Measurements from ENCODE around the gene BLID.

DNA sequence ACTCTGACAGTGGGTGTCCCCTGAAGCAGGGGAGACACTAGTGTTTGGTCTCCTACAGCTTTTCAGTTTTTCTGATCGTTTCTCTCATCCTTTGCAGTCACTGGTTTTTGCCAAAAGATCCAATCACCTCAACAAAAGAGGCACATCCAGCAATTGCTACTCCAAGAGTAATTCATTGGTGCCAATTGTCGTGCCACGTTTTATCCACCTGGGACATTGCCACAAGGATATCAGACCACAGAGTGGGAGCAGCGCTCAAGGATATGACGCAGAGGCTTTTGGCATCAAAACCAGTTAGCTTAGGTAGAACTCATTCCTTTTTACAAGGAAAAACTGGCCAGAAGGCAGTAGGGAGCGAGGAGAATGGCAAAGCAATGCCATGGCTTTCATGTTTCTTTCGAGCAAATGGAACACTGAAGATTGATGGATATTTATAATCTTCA lies 40.9 kb upstream of the BLID start:
- TF ChIP-seq NFYB (IDR thresholded peaks at IDR 0.05; ENCODE audit: insufficient read depth, low read depth, low read length) (no peak), EP300 (IDR thresholded peaks at IDR 0.05; ENCODE audit: borderline replicate concordance in 1 of 2, control insufficient read depth in 1 of 2, low read depth in 2 of 2, low read length in 2 of 2) (no peak), CTCF (IDR thresholded peaks at IDR 0.05 in 2 of 3, conservative IDR thresholded peaks at IDR 0.05 in 1 of 3; ENCODE audit: control insufficient read depth in 2 of 3, extremely low read depth in 1 of 3, insufficient read depth in 1 of 3, low read depth in 3 of 3, low read length in 3 of 3) (no peak), EZH2 (IDR thresholded peaks at IDR 0.05; ENCODE audit: borderline replicate concordance, control insufficient read depth, low read depth, low read length) (no peak), JUND (IDR thresholded peaks at IDR 0.05; ENCODE audit: low read depth, low read length) (no peak), CBFB (IDR thresholded peaks at IDR 0.05; ENCODE audit: low read depth) (no peak), SUZ12 (IDR thresholded peaks at IDR 0.05; ENCODE audit: unreplicated experiment) (no peak), POLR2A (IDR thresholded peaks at IDR 0.05; ENCODE audit: low read depth, low read length) (no peak)
- TF ChIP-seq, protein P1, sequence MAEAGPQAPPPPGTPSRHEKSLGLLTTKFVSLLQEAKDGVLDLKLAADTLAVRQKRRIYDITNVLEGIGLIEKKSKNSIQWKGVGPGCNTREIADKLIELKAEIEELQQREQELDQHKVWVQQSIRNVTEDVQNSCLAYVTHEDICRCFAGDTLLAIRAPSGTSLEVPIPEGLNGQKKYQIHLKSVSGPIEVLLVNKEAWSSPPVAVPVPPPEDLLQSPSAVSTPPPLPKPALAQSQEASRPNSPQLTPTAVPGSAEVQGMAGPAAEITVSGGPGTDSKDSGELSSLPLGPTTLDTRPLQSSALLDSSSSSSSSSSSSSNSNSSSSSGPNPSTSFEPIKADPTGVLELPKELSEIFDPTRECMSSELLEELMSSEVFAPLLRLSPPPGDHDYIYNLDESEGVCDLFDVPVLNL (IDR thresholded peaks at IDR 0.05; ENCODE audit: low read depth, low read length) = no peak
- TF ChIP-seq, protein P2, sequence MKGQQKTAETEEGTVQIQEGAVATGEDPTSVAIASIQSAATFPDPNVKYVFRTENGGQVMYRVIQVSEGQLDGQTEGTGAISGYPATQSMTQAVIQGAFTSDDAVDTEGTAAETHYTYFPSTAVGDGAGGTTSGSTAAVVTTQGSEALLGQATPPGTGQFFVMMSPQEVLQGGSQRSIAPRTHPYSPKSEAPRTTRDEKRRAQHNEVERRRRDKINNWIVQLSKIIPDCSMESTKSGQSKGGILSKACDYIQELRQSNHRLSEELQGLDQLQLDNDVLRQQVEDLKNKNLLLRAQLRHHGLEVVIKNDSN (IDR thresholded peaks at IDR 0.05; ENCODE audit: borderline replicate concordance, extremely low read length, insufficient read depth, low read depth, low read length) = no peak
- TF ChIP-seq, protein P3, sequence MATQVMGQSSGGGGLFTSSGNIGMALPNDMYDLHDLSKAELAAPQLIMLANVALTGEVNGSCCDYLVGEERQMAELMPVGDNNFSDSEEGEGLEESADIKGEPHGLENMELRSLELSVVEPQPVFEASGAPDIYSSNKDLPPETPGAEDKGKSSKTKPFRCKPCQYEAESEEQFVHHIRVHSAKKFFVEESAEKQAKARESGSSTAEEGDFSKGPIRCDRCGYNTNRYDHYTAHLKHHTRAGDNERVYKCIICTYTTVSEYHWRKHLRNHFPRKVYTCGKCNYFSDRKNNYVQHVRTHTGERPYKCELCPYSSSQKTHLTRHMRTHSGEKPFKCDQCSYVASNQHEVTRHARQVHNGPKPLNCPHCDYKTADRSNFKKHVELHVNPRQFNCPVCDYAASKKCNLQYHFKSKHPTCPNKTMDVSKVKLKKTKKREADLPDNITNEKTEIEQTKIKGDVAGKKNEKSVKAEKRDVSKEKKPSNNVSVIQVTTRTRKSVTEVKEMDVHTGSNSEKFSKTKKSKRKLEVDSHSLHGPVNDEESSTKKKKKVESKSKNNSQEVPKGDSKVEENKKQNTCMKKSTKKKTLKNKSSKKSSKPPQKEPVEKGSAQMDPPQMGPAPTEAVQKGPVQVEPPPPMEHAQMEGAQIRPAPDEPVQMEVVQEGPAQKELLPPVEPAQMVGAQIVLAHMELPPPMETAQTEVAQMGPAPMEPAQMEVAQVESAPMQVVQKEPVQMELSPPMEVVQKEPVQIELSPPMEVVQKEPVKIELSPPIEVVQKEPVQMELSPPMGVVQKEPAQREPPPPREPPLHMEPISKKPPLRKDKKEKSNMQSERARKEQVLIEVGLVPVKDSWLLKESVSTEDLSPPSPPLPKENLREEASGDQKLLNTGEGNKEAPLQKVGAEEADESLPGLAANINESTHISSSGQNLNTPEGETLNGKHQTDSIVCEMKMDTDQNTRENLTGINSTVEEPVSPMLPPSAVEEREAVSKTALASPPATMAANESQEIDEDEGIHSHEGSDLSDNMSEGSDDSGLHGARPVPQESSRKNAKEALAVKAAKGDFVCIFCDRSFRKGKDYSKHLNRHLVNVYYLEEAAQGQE (IDR thresholded peaks at IDR 0.05; ENCODE audit: low read depth, low read length) = no peak
